ENCODE results near the gene KCNB1.

Gene KCNB1

GRCh38 chr20:49394264-49394663 is 88.2 kb downstream of the KCNB1 start:
- DNase-seq (ENCODE audit: insufficient read length, low spot score) (no peak), FAIRE-seq (no peak)
- no peak for TF ChIP-seq POU2F2 (IDR thresholded peaks at IDR 0.05; ENCODE audit: low read depth, low read length)
- TF ChIP-seq POLR2AphosphoS5 (IDR thresholded peaks at IDR 0.05; ENCODE audit: low read depth, low read length), result no peak
- TF ChIP-seq PAX5 (IDR thresholded peaks at IDR 0.05; ENCODE audit: insufficient read depth, low read length, severe bottlenecking), result no peak
- no peak for TF ChIP-seq TAF1 (IDR thresholded peaks at IDR 0.05; ENCODE audit: low read depth, low read length)
- no peak for TF ChIP-seq POLR2A (IDR thresholded peaks at IDR 0.05; ENCODE audit: low read depth, low read length)
- TF ChIP-seq SPI1 (IDR thresholded peaks at IDR 0.05; ENCODE audit: low read depth, low read length), result no peak

DNA sequence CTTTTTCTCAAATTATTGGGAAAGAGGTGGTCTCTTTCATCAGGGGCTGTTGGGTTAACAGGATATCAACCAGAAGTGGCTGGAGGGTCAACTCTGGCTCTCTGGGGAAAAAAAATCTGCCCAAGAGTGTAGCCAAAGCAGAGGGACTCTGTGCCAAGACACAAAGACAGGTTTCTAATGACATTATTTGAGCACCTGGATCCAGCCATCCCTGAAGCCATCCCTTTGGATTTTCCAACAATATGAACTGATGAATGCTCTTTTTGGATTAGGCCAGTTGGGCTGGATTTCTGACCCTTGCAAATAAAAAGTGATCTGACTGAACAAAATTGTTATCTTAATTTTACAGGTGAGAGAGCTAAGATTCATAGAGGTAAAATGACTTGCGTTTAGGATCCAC is 88.7 kb downstream of the KCNB1 start:
- FAIRE-seq (no peak), DNase-seq (ENCODE audit: insufficient read length, low spot score) (no peak)

GRCh38 chr20:49392745-49393144 is 89.7 kb downstream of the KCNB1 start:
- DNase-seq (ENCODE audit: insufficient read length, low spot score) (no peak), FAIRE-seq (no peak)
- TF ChIP-seq PAX5 (IDR thresholded peaks at IDR 0.05; ENCODE audit: insufficient read depth, low read length, severe bottlenecking), result no peak
- no peak for TF ChIP-seq TAF1 (IDR thresholded peaks at IDR 0.05; ENCODE audit: low read depth, low read length)
- TF ChIP-seq SPI1 (IDR thresholded peaks at IDR 0.05; ENCODE audit: low read depth, low read length), result no peak

More for the DNA sequence above, 88.7 kb downstream of the KCNB1 start:
- no peak for TF ChIP-seq POU2F2 (IDR thresholded peaks at IDR 0.05; ENCODE audit: low read depth, low read length)
- TF ChIP-seq POLR2A (IDR thresholded peaks at IDR 0.05; ENCODE audit: low read depth, low read length), result no peak
- no peak for TF ChIP-seq POLR2AphosphoS5 (IDR thresholded peaks at IDR 0.05; ENCODE audit: low read depth, low read length)

GRCh38 chr20:49391404-49392245 is 90.8 kb downstream of the KCNB1 start:
- no peak for FAIRE-seq
- DNase-seq (ENCODE audit: insufficient read length, low spot score), result no peak

GRCh38 chr20:49389854-49390253 is 92.6 kb downstream of the KCNB1 start:
- TF ChIP-seq POLR2AphosphoS5 (IDR thresholded peaks at IDR 0.05; ENCODE audit: low read depth, low read length), result no peak
- no peak for TF ChIP-seq POLR2A (IDR thresholded peaks at IDR 0.05; ENCODE audit: low read depth, low read length)
- TF ChIP-seq SPI1 (IDR thresholded peaks at IDR 0.05; ENCODE audit: low read depth, low read length), result no peak
- TF ChIP-seq POU2F2 (IDR thresholded peaks at IDR 0.05; ENCODE audit: low read depth, low read length), result no peak
- no peak for TF ChIP-seq PAX5 (IDR thresholded peaks at IDR 0.05; ENCODE audit: insufficient read depth, low read length, severe bottlenecking)
- TF ChIP-seq TAF1 (IDR thresholded peaks at IDR 0.05; ENCODE audit: low read depth, low read length), result no peak
- FAIRE-seq, result no peak
- no peak for DNase-seq (ENCODE audit: insufficient read length, low spot score)

More at GRCh38 chr20:49391404-49392245, 90.8 kb downstream of the KCNB1 start:
- TF ChIP-seq POLR2A (IDR thresholded peaks at IDR 0.05; ENCODE audit: low read depth, low read length) (no peak), PAX5 (IDR thresholded peaks at IDR 0.05; ENCODE audit: insufficient read depth, low read length, severe bottlenecking) (no peak), SPI1 (IDR thresholded peaks at IDR 0.05; ENCODE audit: low read depth, low read length) (no peak), POU2F2 (IDR thresholded peaks at IDR 0.05; ENCODE audit: low read depth, low read length) (no peak), POLR2AphosphoS5 (IDR thresholded peaks at IDR 0.05; ENCODE audit: low read depth, low read length) (no peak), TAF1 (IDR thresholded peaks at IDR 0.05; ENCODE audit: low read depth, low read length) (no peak)

GRCh38 chr20:49388744-49389143 is 93.7 kb downstream of the KCNB1 start:
- no peak for FAIRE-seq
- TF ChIP-seq TAF1 (IDR thresholded peaks at IDR 0.05; ENCODE audit: low read depth, low read length), result no peak
- no peak for TF ChIP-seq SPI1 (IDR thresholded peaks at IDR 0.05; ENCODE audit: low read depth, low read length)
- TF ChIP-seq POLR2AphosphoS5 (IDR thresholded peaks at IDR 0.05; ENCODE audit: low read depth, low read length), result no peak
- no peak for TF ChIP-seq PAX5 (IDR thresholded peaks at IDR 0.05; ENCODE audit: insufficient read depth, low read length, severe bottlenecking)
- TF ChIP-seq POU2F2 (IDR thresholded peaks at IDR 0.05; ENCODE audit: low read depth, low read length), result no peak
- no peak for TF ChIP-seq POLR2A (IDR thresholded peaks at IDR 0.05; ENCODE audit: low read depth, low read length)
- DNase-seq (ENCODE audit: insufficient read length, low spot score), result no peak

DNA sequence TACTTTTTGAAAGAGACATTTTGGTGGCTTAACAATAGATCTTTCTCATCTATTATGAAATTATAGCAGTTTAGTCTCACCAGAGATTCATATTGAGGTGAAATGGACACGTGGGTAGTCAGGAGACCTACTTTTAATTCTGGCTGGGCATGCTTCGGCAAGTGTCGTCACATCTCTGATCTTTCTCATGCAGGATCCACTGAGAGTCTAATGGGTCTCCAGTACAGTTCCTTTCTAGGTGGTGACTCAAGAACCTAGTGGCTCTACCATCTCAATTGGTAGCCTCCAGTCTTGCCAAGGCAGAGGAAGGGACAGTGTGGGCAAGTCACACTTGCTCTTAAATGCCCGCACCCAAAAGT is 94.9 kb downstream of the KCNB1 start:
- FAIRE-seq (no peak), DNase-seq (ENCODE audit: insufficient read length, low spot score) (no peak)
- TF ChIP-seq PAX5 (IDR thresholded peaks at IDR 0.05; ENCODE audit: insufficient read depth, low read length, severe bottlenecking), result no peak
- no peak for TF ChIP-seq TAF1 (IDR thresholded peaks at IDR 0.05; ENCODE audit: low read depth, low read length)
- no peak for TF ChIP-seq POLR2AphosphoS5 (IDR thresholded peaks at IDR 0.05; ENCODE audit: low read depth, low read length)
- no peak for TF ChIP-seq POLR2A (IDR thresholded peaks at IDR 0.05; ENCODE audit: low read depth, low read length)
- TF ChIP-seq POU2F2 (IDR thresholded peaks at IDR 0.05; ENCODE audit: low read depth, low read length), result no peak
- no peak for TF ChIP-seq SPI1 (IDR thresholded peaks at IDR 0.05; ENCODE audit: low read depth, low read length)

DNA sequence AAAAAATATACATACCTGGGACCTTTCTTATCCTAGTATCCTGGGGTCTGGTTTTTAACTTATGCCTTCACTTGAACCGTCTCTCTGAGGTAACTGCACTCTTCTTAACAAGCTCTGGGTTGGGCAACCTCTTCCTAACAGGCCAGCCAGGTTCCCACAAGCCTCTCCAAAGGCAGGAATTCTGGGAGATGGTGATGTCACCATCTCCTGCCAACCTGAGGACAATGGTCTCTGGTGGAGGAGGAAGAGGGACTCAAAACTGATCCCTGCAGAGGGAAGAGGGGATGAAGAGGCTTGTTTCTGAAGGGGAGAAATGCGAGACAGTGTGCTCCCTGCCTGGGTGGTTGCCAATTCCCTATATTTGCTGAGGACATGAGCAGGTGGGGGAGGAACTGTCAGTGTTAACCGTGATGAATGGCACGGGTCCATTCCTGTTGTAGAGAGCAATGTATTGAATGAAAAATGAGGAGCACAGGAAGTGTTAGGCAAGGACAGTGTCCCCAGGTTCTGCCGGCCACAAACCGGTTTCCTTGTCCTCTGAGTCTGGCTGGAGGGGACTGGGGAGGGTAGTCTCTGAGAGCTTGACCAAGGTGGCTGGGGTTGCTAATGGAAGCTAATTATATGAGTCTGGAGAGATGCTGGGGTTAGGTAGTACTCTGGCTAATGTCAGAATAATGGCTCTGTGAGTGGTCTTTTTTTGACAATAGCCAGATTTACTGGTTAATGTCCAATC is 95.5 kb downstream of the KCNB1 start:
- DNase-seq (ENCODE audit: insufficient read length, low spot score), result no peak
- no peak for TF ChIP-seq POU2F2 (IDR thresholded peaks at IDR 0.05; ENCODE audit: low read depth, low read length)
- no peak for TF ChIP-seq POLR2AphosphoS5 (IDR thresholded peaks at IDR 0.05; ENCODE audit: low read depth, low read length)
- no peak for TF ChIP-seq TAF1 (IDR thresholded peaks at IDR 0.05; ENCODE audit: low read depth, low read length)
- TF ChIP-seq POLR2A (IDR thresholded peaks at IDR 0.05; ENCODE audit: low read depth, low read length), result no peak
- TF ChIP-seq PAX5 (IDR thresholded peaks at IDR 0.05; ENCODE audit: insufficient read depth, low read length, severe bottlenecking), result no peak
- TF ChIP-seq SPI1 (IDR thresholded peaks at IDR 0.05; ENCODE audit: low read depth, low read length), result no peak
- FAIRE-seq, result no peak

GRCh38 chr20:49385465-49385864 is 97.0 kb downstream of the KCNB1 start:
- TF ChIP-seq POU2F2 (IDR thresholded peaks at IDR 0.05; ENCODE audit: low read depth, low read length) (no peak), SPI1 (IDR thresholded peaks at IDR 0.05; ENCODE audit: low read depth, low read length) (no peak), POLR2A (IDR thresholded peaks at IDR 0.05; ENCODE audit: low read depth, low read length) (no peak), POLR2AphosphoS5 (IDR thresholded peaks at IDR 0.05; ENCODE audit: low read depth, low read length) (no peak), PAX5 (IDR thresholded peaks at IDR 0.05; ENCODE audit: insufficient read depth, low read length, severe bottlenecking) (no peak), TAF1 (IDR thresholded peaks at IDR 0.05; ENCODE audit: low read depth, low read length) (no peak)
- DNase-seq (ENCODE audit: insufficient read length, low spot score), result no peak
- FAIRE-seq, result no peak
